MM.1S (cell line): ENCODE data around the gene CHI3L1.

ENCODE experiments used
- DNase-seq: peaks from one replicate; pipeline ENCODE4 v3.0.0-alpha.2; 2015
- H2AFZ ChIP-seq: fragments of 300-600 bp; sonication (generic); 2 replicates; pipeline ENCODE4 v1.6.0; 2016; ENCODE audit warnings: antibody characterized with exemption, low read length
- H3F3A ChIP-seq: fragments of 300-600 bp; sonication (generic); 2 replicates; pipeline ENCODE4 v1.6.1; 2016; ENCODE audit warnings: mild to moderate bottlenecking, antibody characterized with exemption, low read length, moderate library complexity, mixed read lengths; ENCODE audit not compliant: insufficient read depth
- H3K27ac ChIP-seq: fragments of 300-600 bp; sonication (generic); 2 replicates; pipeline ENCODE4 v1.5.1; 2016; ENCODE audit warnings: mild to moderate bottlenecking, low read length
- H3K27me3 ChIP-seq: fragments of 300-600 bp; sonication (generic); replicated peaks from 2 replicates; pipeline ENCODE4 v1.6.0; 2016; ENCODE audit warnings: low read length; ENCODE audit not compliant: insufficient read depth
- H3K36me3 ChIP-seq: fragments of 300-600 bp; sonication (generic); replicated peaks from 2 replicates; pipeline ENCODE4 v1.6.1; 2016; ENCODE audit warnings: mild to moderate bottlenecking, low read length, mixed read lengths; ENCODE audit not compliant: insufficient read depth
- H3K4me1 ChIP-seq: fragments of 300-600 bp; sonication (generic); 2 replicates; pipeline ENCODE4 v1.6.1; 2016; ENCODE audit warnings: low read length, mixed read lengths
- H3K4me2 ChIP-seq: fragments of 300-600 bp; sonication (generic); 2 replicates; pipeline ENCODE4 v1.6.0; 2016; ENCODE audit warnings: low read depth, low read length
- H3K4me3 ChIP-seq: fragments of 300-600 bp; sonication (generic); 2 replicates; pipeline ENCODE4 v1.5.1; 2016; ENCODE audit warnings: low read length, mixed read lengths
- H3K79me2 ChIP-seq: fragments of 300-600 bp; sonication (generic); 2 replicates; pipeline ENCODE4 v1.6.1; 2016; ENCODE audit warnings: mixed run types, low read length, mixed read lengths
- H3K9ac ChIP-seq: fragments of 300-600 bp; sonication (generic); 2 replicates; pipeline ENCODE4 v1.6.1; 2016; ENCODE audit warnings: low read length, mixed read lengths
- H3K9me2 ChIP-seq: fragments of 300-600 bp; sonication (generic); replicated peaks from 2 replicates; pipeline ENCODE4 v1.6.1; 2016; ENCODE audit warnings: mild to moderate bottlenecking, low read length, mixed read lengths; ENCODE audit not compliant: insufficient read depth
- H3K9me3 ChIP-seq: fragments of 300-600 bp; sonication (generic); replicated peaks from 2 replicates; pipeline ENCODE4 v1.6.1; 2016; ENCODE audit warnings: mild to moderate bottlenecking, low read length, mixed read lengths; ENCODE audit not compliant: insufficient read depth
- H4K20me1 ChIP-seq: fragments of 300-600 bp; sonication (generic); 2 replicates; pipeline ENCODE4 v1.6.1; 2016; ENCODE audit warnings: mild to moderate bottlenecking, low read length, moderate library complexity, mixed read lengths; ENCODE audit not compliant: insufficient read depth
- EZH2 ChIP-seq: fragments of 300-600 bp; sonication (generic); optimal IDR thresholded peaks from 2 replicates; pipeline ENCODE3; 2017; ENCODE audit warnings: low read depth, mild to moderate bottlenecking, antibody characterized with exemption, low read length, mixed read lengths
- EZH2phosphoT487 ChIP-seq: fragments of 300-600 bp; sonication (generic); IDR thresholded peaks from 2 replicates; pipeline ENCODE4 v1.6.1; 2018; ENCODE audit warnings: antibody characterized with exemption, low read length
- TF ChIP-seq, protein P1 (sequence below): fragments of 300-600 bp; sonication (generic); IDR thresholded peaks from 2 replicates; pipeline ENCODE4 v1.5.1; 2016; ENCODE audit warnings: antibody characterized with exemption, low read length, mixed read lengths

Gene CHI3L1

DNA sequence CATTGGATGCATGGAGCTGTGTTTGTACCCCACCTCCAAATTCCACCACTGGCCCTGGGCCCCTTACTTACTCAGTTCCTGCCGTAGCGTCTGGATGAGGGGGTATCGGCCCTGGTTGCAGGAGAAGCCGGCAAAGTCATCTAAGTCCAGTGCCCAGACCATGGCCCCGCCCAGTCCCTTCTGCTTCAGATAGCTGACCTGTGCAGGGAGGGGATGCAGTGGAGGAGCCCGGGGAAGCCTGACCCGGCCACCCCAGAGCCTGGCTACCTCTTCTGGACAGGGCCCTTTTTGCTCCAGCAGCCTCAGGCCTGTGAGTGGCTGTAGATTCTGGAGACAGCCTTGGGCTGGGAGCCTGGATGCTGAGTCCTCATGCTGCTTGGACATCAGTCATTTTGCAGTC lies 31.2 kb upstream of the CHI3L1 start:
- no peak overlapping the region for H3K27ac ChIP-seq
- H3K79me2 ChIP-seq = no peaks in the 10 kb centered on the region
- H3K4me3 ChIP-seq = no peak overlapping the region
- H3K9ac ChIP-seq = no peak overlapping the region
- no peaks in the 10 kb centered on the region for H3K9me2 ChIP-seq
- H3K27me3 ChIP-seq = no peaks in the 10 kb centered on the region
- H3K4me1 ChIP-seq = no peaks in the 10 kb centered on the region
- H3K9me3 ChIP-seq = no peaks in the 10 kb centered on the region
- no peaks in the 10 kb centered on the region for H4K20me1 ChIP-seq
- no peaks in the 10 kb centered on the region for H3K36me3 ChIP-seq
- DNase-seq = no peak
- no peak for TF ChIP-seq EZH2phosphoT487
- TF ChIP-seq, protein P1, sequence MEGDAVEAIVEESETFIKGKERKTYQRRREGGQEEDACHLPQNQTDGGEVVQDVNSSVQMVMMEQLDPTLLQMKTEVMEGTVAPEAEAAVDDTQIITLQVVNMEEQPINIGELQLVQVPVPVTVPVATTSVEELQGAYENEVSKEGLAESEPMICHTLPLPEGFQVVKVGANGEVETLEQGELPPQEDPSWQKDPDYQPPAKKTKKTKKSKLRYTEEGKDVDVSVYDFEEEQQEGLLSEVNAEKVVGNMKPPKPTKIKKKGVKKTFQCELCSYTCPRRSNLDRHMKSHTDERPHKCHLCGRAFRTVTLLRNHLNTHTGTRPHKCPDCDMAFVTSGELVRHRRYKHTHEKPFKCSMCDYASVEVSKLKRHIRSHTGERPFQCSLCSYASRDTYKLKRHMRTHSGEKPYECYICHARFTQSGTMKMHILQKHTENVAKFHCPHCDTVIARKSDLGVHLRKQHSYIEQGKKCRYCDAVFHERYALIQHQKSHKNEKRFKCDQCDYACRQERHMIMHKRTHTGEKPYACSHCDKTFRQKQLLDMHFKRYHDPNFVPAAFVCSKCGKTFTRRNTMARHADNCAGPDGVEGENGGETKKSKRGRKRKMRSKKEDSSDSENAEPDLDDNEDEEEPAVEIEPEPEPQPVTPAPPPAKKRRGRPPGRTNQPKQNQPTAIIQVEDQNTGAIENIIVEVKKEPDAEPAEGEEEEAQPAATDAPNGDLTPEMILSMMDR = no peak
- H3F3A ChIP-seq = no peaks in the 10 kb centered on the region
- no peak overlapping the region for H2AFZ ChIP-seq
- H3K4me2 ChIP-seq = no peak overlapping the region

DNA sequence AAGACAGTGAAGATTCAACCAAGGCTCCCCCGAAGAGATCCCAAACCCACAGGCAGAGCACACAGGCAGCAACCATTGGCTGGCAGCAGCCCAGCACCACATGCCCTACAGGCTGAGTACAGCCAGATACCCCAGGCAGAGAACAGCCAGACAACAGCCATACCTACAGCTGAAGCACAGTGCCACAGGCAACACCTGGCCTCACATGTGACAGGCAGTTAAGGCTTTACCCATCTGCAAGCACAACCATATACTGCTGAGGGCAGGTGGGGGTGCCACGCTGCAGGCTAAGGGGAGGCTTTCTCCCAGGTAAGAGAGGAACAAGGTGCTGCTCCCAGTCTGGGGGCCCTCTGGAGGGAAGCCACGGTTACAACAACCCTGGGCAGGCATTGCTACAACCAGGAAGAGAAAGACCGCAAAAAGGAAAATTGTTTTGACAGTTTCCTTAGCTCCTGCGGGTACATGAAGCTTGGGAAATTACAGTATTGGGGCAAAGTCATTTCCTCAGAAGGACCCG lies 30.7 kb upstream of the CHI3L1 start:
- H4K20me1 ChIP-seq = no peaks in the 10 kb centered on the region
- H3K9me2 ChIP-seq = no peaks in the 10 kb centered on the region
- TF ChIP-seq, protein P1 = peak; percentile 38
- TF ChIP-seq EZH2 = no peak
- H3K79me2 ChIP-seq = no peaks in the 10 kb centered on the region
- no peaks in the 10 kb centered on the region for H3K4me1 ChIP-seq
- H3K4me2 ChIP-seq = no peak overlapping the region
- H3K27me3 ChIP-seq = no peaks in the 10 kb centered on the region
- no peaks in the 10 kb centered on the region for H3K9me3 ChIP-seq
- H3F3A ChIP-seq = no peaks in the 10 kb centered on the region
- no peak overlapping the region for H3K4me3 ChIP-seq
- H2AFZ ChIP-seq = no peak overlapping the region
- no peak overlapping the region for H3K9ac ChIP-seq
- no peak overlapping the region for H3K27ac ChIP-seq
- DNase-seq = peak; percentile 31
- H3K36me3 ChIP-seq = no peaks in the 10 kb centered on the region

DNA sequence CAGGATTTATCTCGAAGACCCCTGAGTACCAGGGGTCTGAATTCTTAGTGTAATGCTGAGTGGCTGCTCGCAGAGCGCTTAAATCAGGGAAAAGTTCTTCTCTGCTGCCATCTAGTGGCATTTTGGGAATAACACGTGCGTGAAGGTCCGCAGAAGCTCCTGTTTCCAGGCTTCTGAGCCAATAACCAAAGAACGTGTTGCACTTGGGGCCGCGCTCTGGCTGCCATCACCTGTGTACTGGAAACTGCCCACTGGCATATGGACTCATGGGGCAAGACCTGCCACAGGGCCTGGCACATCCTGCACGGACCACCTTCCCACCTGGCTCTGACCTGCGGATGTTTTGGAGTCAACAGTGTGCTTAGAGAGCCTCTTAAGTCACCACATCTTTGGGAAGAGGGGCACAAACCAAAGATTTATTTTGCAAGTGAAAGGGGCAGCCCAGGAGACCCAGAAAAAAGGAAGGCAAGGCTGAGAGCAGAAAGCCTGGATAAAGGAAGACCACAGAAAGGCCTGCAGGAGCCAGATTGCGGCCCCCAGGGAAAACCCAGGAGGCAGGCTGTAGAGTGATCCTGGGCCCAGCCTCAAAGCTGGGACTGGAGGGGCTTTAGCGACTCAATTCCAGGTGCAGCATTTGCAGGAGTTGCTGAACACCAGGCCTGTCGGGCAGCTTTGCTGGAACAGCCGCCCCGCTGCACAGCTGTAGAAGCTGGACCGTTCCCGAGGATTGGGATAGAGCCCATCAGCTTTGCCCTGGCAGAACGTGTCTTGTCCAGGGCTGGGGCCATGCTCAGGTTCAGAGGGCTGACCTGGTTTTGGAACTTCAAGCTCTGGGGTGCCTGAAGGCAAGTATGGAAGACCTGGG lies 30.0 kb upstream of the CHI3L1 start:
- Histone ChIP-seq H3K9me2 (no peaks in the 10 kb centered on the region), H3K27ac (no peak overlapping the region), H3K27me3 (no peaks in the 10 kb centered on the region), H3K4me2 (no peak overlapping the region), H3K4me1 (no peaks in the 10 kb centered on the region), H4K20me1 (no peaks in the 10 kb centered on the region), H2AFZ (no peak overlapping the region), H3K79me2 (no peaks in the 10 kb centered on the region), H3K4me3 (no peak overlapping the region), H3F3A (no peaks in the 10 kb centered on the region), H3K9ac (no peak overlapping the region), H3K36me3 (no peaks in the 10 kb centered on the region), H3K9me3 (no peaks in the 10 kb centered on the region)
- TF ChIP-seq, protein P1 = peak; percentile 87
- TF ChIP-seq EZH2 = no peak
- TF ChIP-seq EZH2phosphoT487 = no peak
- peak; percentile 83 for DNase-seq
